GM12878 (cell line): Measurements from ENCODE around the gene SGO1. TPM values are rescaled to one million over a fixed set of nuclear protein-coding genes. Genes with fewer than 3 reads are reported as not detected.

Experiments used
- ATAC-seq: fragments of 200-7000 bp; cut with Tn5 transposase; 3 replicates; pipeline ENCODE4 v1.9.1; 2020; ENCODE audit warnings: mild to moderate bottlenecking, moderate library complexity
- BruUV-seq: library from RNA; stranded (reverse); fragments of 400-500 nt; replicated peaks from 2 replicates; lab custom pipeline; 2021; lab: Mats Ljungman, UMichigan
- CTCF ChIA-PET: fragments of 300-600 bp; sonication (Branson Sonifier 250); formaldehyde crosslinking; extraction: SDS; loops from one replicate; lab custom pipeline; 2021; ENCODE audit warnings: inconsistent platforms; lab: Yijun Ruan, JAX
- POLR2A ChIA-PET: fragments of 350-600 bp; formaldehyde crosslinking; extraction: SDS; loops from one replicate; lab custom pipeline; 2021; ENCODE audit warnings: inconsistent platforms; lab: Charles Lee
- RAD21 ChIA-PET: fragments of 300-600 bp; sonication (Branson Sonifier 250); formaldehyde crosslinking; loops from one replicate; lab custom pipeline; 2023; ENCODE audit warnings: antibody characterized with exemption; ENCODE audit not compliant: unreplicated experiment; lab: Charles Lee
- SMC1A ChIA-PET: fragments of 300-600 bp; sonication (Branson Sonifier 250); formaldehyde crosslinking; loops from one replicate; lab custom pipeline; 2023; ENCODE audit not compliant: unreplicated experiment, uncharacterized antibody; lab: Charles Lee
- DNase-seq: peaks from one replicate; pipeline ENCODE4 v3.0.0-alpha.2; 2011; ENCODE audit warnings: low read depth, low spot score
- FAIRE-seq: peaks from 3 replicates; lab custom pipeline; 2011; peaks lifted over from hg19 to GRCh38; lab: Jason Lieb, UNC
- H2AFZ ChIP-seq: 2 replicates; pipeline ENCODE4 v1.6.0; 2011; ENCODE audit warnings: low read depth, low read length, control low read depth; ENCODE audit not compliant: control insufficient read depth
- H3K27ac ChIP-seq: 2 replicates; pipeline ENCODE4 v1.5.1; 2011; ENCODE audit warnings: control low read depth; ENCODE audit not compliant: control insufficient read depth, insufficient read depth
- H3K27me3 ChIP-seq, 2 experiments: replicated peaks in 1 of 2; 2 replicates each; pipeline versions ENCODE4 v1.6.0 to v1.6.1; 2011; ENCODE audit warnings: low read length in 1 of 2; ENCODE audit not compliant: control insufficient read depth in 2 of 2, insufficient read depth in 2 of 2
- H3K36me3 ChIP-seq, 2 experiments: 2 replicates each; pipeline ENCODE4 v1.5.1; 2011; ENCODE audit warnings: low read length in 1 of 2; ENCODE audit not compliant: control insufficient read depth in 2 of 2, insufficient read depth in 2 of 2
- H3K4me1 ChIP-seq: 2 replicates; pipeline ENCODE4 v1.6.1; 2011; ENCODE audit warnings: mild to moderate bottlenecking, low read length, moderate library complexity, mixed read lengths; ENCODE audit not compliant: control insufficient read depth, insufficient read depth
- H3K4me2 ChIP-seq: 2 replicates; pipeline ENCODE4 v1.6.0; 2011; ENCODE audit warnings: control low read depth; ENCODE audit not compliant: control insufficient read depth, insufficient read depth
- H3K4me3 ChIP-seq: fragments of 200-600 bp; sonication (generic); 2 replicates; pipeline ENCODE4 v1.5.1; 2016
- H3K79me2 ChIP-seq: 2 replicates; pipeline ENCODE4 v1.6.0; 2011; ENCODE audit warnings: low read length; ENCODE audit not compliant: control insufficient read depth, insufficient read depth
- H3K9ac ChIP-seq: 2 replicates; pipeline ENCODE4 v1.8.0; 2011; ENCODE audit warnings: low read length, control low read depth, mixed read lengths; ENCODE audit not compliant: control insufficient read depth, insufficient read depth
- H3K9me3 ChIP-seq: replicated peaks from 3 replicates; pipeline ENCODE4 v1.5.1; 2011; ENCODE audit warnings: mild to moderate bottlenecking, low read length; ENCODE audit not compliant: control insufficient read depth, insufficient read depth
- H4K20me1 ChIP-seq: 2 replicates; pipeline ENCODE4 v1.6.0; 2011; ENCODE audit not compliant: control insufficient read depth, insufficient read depth
- BACH1 ChIP-seq: fragments of 450-650 bp; IDR thresholded peaks from 2 replicates; pipeline ENCODE4 v1.6.1; 2017; ENCODE audit warnings: mild to moderate bottlenecking, borderline replicate concordance
- BCL3 ChIP-seq: IDR thresholded peaks from 2 replicates; pipeline ENCODE4 v1.6.1; 2011; ENCODE audit warnings: borderline replicate concordance, low read depth, mild to moderate bottlenecking, moderate library complexity, low read length; ENCODE audit not compliant: insufficient read depth, poor library complexity, severe bottlenecking
- CEBPB ChIP-seq, 2 experiments: fragments of 150-350 bp in 1 of 2; IDR thresholded peaks; 2 replicates each; pipeline ENCODE4 v1.6.1; 2012 to 2014; ENCODE audit warnings: low read depth in 2 of 2, low read length in 2 of 2, borderline replicate concordance in 1 of 2, inconsistent platforms in 1 of 2
- EED ChIP-seq: sonication (generic); IDR thresholded peaks from 2 replicates; pipeline ENCODE4 v1.6.1; 2016; ENCODE audit warnings: antibody characterized with exemption, low read depth
- SREBF1 ChIP-seq: IDR thresholded peaks from 2 replicates; pipeline ENCODE4 v1.6.1; 2012; ENCODE audit warnings: mild to moderate bottlenecking, low read length
- SREBF2 ChIP-seq: IDR thresholded peaks from 2 replicates; pipeline ENCODE4 v1.6.1; 2012; ENCODE audit warnings: mild to moderate bottlenecking, low read length
- USF1 ChIP-seq: IDR thresholded peaks from 2 replicates; pipeline ENCODE4 v1.6.1; 2011; ENCODE audit warnings: borderline replicate concordance, low read depth, mild to moderate bottlenecking, moderate library complexity, mixed read lengths, low read length; ENCODE audit not compliant: insufficient read depth; ENCODE audit errors: extremely low read length
- WGBS: methylation state at CpG from one replicate; pipeline ENCODE4 v1.1.6; 2016; ENCODE audit warnings: low lambda C conversion rate; ENCODE audit not compliant: insufficient replicate concordance, insufficient coverage; ENCODE audit errors: missing lambda C conversion rate; 5-methylcytosine and 5-hydroxymethylcytosine counted together
- in situ Hi-C: fragments of 300-500 bp; cut with MboI; formaldehyde crosslinking; loops from 9 replicates; pipeline ENCODE4 v1.14.3; 2018; ENCODE audit warnings: mixed read lengths
- intact Hi-C: fragments of 100-400 bp; cut with micrococcal nuclease; formaldehyde crosslinking; loops from one replicate; pipeline ENCODE4 v1.14.2; 2022; ENCODE audit not compliant: unreplicated experiment
- polyA plus RNA-seq, 11 experiments: library from polyadenylated mRNA; depleted of rRNA in 4 of 11; unstranded in 6 of 11; stranded (reverse) in 5 of 11; fragments of >200 nt; fragmentation: Nextera tagmentation in 4 of 11; fragmentation: Illumina TruSeq in 1 of 11; extraction: Ambion mirVana in 4 of 11; extraction: Trizol in 1 of 11; gene quantifications; 1 replicate in 1 of 11; 2 replicates in 10 of 11; pipeline versions ENCODE4 v1.2.1 to v1.2.3, GENCODE V29; 2011 to 2016; ENCODE audit warnings: inconsistent platforms in 2 of 11, missing spikeins in 2 of 11, low read depth in 1 of 11
- total RNA-seq, 4 experiments: library from RNA; depleted of rRNA in 3 of 4; stranded (reverse); fragments of >200 nt in 3 of 4; fragmentation: Illumina TruSeq in 1 of 4; extraction: Trizol in 1 of 4; gene quantifications; 2 replicates each; pipeline versions ENCODE4 v1.2.1 to v1.2.3, GENCODE V29; 2013 to 2021

The SGO1 gene
- total and polyA plus RNA-seq, 10 of the 15 experiments (the other 5 are each of a cell fraction or from before 2014, with no cell fraction given), result 10.9 to 46.2 (median 17.6) TPM

DNA sequence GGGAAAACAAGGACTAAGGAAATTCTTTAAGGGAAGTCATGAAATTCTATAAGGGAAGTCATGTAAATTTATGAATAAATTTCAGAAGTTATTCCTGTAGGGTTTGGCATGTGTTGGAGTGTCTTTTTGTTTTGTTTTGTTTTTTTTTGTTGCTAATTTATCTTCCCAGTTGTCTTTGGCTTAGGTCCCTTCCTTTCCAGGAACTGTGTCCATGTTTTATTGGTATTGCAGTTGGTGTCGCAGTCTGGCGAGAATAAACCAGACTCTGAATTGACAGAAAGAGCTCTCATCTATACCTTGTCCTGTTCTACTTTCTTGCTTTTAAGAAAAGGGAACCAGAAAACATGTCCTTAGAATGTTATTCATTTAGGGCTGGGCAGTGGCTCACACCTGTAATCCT is 57.6 kb downstream of the SGO1 start:
- Histone ChIP-seq H3K27me3 (no peaks in the 10 kb centered on the region), H3K4me2 (no peak overlapping the region), H3K4me1 (peaks cover 14% of the 10 kb centered on the region), H3K9me3 (no peaks in the 10 kb centered on the region), H4K20me1 (no peaks in the 10 kb centered on the region), H3K79me2 (no peaks in the 10 kb centered on the region), H3K9ac (no peak overlapping the region), H3K4me3 (no peak overlapping the region), H3K36me3 (no peaks in the 10 kb centered on the region; a peak in 1 of 4 replicates), H2AFZ (no peak overlapping the region), H3K27ac (no peak overlapping the region)
- ATAC-seq (no peak), DNase-seq (no peak), FAIRE-seq (no peak)
- ChIA-PET RAD21 (no interaction called here), SMC1A (no interaction called here), CTCF (interaction anchor here (1.0 kb wide), 1 partner anchor 55 kb away, joined by 3 read pairs; no protein-coding TSS in a partner anchor), POLR2A (no interaction called here)
- in situ Hi-C loops (no loop called here), intact Hi-C loops (loop anchor here (10.0 kb wide), 1 partner anchor 244 kb away; no protein-coding TSS in a partner anchor)
- TF ChIP-seq SREBF1 (no peak), BCL3 (no peak), BACH1 (no peak), EED (no peak), SREBF2 (no peak), USF1 (no peak), CEBPB (IDR thresholded peaks at IDR 0.05; ENCODE audit: borderline replicate concordance in 1 of 2, low read depth in 2 of 2, low read length in 2 of 2) (no peak)
- no TSS peak for BruUV-seq
- 100% methylated on average over 2 of the region's 2 CpGs for WGBS
